ENCODE results near the gene EPHB4. TPM values are rescaled to one million over a fixed set of nuclear protein-coding genes. Genes with fewer than 3 reads are reported as not detected.

EPHB4 gene
- total RNA-seq, 1 experiment from 2014 or later = 120 TPM

DNA sequence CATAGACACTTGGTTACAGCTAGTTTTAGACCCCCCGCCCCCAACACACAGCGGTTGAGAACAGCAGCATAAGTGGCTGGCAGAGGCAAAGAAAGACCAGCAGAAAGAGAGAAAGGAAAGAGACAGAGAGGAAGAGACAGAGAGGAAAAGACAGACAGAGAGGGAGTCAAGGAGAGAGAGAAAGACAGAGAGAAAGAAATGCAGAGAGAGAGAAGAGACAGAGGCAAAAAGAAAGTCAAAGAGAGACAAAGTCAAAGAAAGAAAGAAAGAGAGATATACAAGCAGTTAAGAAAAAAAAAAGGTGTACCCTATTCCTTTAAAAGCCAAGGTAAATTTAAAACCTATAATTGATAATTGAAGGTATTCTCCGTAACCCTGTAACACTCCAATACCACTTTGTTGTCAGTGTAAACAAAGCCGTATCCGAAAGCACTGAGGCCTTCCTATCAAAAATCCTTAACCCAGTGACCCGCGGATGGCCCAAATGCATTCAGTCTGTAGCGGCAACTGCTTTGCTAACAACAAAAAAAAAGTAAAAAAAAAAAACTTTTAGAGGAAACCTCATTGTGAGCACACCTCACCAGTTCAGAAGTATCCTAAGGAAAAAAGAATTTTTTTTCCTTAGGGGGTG lies 13.3 kb upstream of the EPHB4 start:
- H3K4me1 Mint-ChIP-seq = peaks cover 36% of the 10 kb centered on the region
- no peak for TF ChIP-seq JUN (CRISPR knock-in tag; IDR thresholded peaks at IDR 0.05)
- TF ChIP-seq, protein P1, sequence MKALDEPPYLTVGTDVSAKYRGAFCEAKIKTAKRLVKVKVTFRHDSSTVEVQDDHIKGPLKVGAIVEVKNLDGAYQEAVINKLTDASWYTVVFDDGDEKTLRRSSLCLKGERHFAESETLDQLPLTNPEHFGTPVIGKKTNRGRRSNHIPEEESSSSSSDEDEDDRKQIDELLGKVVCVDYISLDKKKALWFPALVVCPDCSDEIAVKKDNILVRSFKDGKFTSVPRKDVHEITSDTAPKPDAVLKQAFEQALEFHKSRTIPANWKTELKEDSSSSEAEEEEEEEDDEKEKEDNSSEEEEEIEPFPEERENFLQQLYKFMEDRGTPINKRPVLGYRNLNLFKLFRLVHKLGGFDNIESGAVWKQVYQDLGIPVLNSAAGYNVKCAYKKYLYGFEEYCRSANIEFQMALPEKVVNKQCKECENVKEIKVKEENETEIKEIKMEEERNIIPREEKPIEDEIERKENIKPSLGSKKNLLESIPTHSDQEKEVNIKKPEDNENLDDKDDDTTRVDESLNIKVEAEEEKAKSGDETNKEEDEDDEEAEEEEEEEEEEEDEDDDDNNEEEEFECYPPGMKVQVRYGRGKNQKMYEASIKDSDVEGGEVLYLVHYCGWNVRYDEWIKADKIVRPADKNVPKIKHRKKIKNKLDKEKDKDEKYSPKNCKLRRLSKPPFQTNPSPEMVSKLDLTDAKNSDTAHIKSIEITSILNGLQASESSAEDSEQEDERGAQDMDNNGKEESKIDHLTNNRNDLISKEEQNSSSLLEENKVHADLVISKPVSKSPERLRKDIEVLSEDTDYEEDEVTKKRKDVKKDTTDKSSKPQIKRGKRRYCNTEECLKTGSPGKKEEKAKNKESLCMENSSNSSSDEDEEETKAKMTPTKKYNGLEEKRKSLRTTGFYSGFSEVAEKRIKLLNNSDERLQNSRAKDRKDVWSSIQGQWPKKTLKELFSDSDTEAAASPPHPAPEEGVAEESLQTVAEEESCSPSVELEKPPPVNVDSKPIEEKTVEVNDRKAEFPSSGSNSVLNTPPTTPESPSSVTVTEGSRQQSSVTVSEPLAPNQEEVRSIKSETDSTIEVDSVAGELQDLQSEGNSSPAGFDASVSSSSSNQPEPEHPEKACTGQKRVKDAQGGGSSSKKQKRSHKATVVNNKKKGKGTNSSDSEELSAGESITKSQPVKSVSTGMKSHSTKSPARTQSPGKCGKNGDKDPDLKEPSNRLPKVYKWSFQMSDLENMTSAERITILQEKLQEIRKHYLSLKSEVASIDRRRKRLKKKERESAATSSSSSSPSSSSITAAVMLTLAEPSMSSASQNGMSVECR (CRISPR knock-in tag; IDR thresholded peaks at IDR 0.05; ENCODE audit: borderline replicate concordance) = no peak
- TF ChIP-seq, protein P2, sequence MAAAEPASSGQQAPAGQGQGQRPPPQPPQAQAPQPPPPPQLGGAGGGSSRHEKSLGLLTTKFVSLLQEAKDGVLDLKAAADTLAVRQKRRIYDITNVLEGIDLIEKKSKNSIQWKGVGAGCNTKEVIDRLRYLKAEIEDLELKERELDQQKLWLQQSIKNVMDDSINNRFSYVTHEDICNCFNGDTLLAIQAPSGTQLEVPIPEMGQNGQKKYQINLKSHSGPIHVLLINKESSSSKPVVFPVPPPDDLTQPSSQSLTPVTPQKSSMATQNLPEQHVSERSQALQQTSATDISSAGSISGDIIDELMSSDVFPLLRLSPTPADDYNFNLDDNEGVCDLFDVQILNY (CRISPR knock-in tag; IDR thresholded peaks at IDR 0.05) = no peak
- TF ChIP-seq, protein P3, sequence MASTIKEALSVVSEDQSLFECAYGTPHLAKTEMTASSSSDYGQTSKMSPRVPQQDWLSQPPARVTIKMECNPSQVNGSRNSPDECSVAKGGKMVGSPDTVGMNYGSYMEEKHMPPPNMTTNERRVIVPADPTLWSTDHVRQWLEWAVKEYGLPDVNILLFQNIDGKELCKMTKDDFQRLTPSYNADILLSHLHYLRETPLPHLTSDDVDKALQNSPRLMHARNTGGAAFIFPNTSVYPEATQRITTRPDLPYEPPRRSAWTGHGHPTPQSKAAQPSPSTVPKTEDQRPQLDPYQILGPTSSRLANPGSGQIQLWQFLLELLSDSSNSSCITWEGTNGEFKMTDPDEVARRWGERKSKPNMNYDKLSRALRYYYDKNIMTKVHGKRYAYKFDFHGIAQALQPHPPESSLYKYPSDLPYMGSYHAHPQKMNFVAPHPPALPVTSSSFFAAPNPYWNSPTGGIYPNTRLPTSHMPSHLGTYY (CRISPR knock-in tag; IDR thresholded peaks at IDR 0.05) = no peak
- TF ChIP-seq HMGA2 (CRISPR knock-in tag; IDR thresholded peaks at IDR 0.05) = no peak
- no peak for TF ChIP-seq ZBTB21 (CRISPR knock-in tag; IDR thresholded peaks at IDR 0.05; ENCODE audit: borderline replicate concordance)
- TF ChIP-seq, protein P4, sequence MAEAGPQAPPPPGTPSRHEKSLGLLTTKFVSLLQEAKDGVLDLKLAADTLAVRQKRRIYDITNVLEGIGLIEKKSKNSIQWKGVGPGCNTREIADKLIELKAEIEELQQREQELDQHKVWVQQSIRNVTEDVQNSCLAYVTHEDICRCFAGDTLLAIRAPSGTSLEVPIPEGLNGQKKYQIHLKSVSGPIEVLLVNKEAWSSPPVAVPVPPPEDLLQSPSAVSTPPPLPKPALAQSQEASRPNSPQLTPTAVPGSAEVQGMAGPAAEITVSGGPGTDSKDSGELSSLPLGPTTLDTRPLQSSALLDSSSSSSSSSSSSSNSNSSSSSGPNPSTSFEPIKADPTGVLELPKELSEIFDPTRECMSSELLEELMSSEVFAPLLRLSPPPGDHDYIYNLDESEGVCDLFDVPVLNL (CRISPR knock-in tag; IDR thresholded peaks at IDR 0.05; ENCODE audit: borderline replicate concordance, low read depth) = no peak
- no peak for TF ChIP-seq TEAD4 (CRISPR knock-in tag; IDR thresholded peaks at IDR 0.05)
- no peak for TF ChIP-seq GRHL2 (CRISPR knock-in tag; IDR thresholded peaks at IDR 0.05; ENCODE audit: insufficient replicate concordance, severe bottlenecking)
- TF ChIP-seq, protein P5, sequence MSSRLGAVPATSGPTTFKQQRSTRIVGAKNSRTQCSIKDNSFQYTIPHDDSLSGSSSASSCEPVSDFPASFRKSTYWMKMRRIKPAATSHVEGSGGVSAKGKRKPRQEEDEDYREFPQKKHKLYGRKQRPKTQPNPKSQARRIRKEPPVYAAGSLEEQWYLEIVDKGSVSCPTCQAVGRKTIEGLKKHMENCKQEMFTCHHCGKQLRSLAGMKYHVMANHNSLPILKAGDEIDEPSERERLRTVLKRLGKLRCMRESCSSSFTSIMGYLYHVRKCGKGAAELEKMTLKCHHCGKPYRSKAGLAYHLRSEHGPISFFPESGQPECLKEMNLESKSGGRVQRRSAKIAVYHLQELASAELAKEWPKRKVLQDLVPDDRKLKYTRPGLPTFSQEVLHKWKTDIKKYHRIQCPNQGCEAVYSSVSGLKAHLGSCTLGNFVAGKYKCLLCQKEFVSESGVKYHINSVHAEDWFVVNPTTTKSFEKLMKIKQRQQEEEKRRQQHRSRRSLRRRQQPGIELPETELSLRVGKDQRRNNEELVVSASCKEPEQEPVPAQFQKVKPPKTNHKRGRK (CRISPR knock-in tag; IDR thresholded peaks at IDR 0.05; ENCODE audit: borderline replicate concordance) = no peak
- TF ChIP-seq FOXK1 (CRISPR knock-in tag; IDR thresholded peaks at IDR 0.05) = no peak
- no peak for TF ChIP-seq SMAD3 (CRISPR knock-in tag; IDR thresholded peaks at IDR 0.05; ENCODE audit: borderline replicate concordance)
- TF ChIP-seq NFE2L1 (CRISPR knock-in tag; IDR thresholded peaks at IDR 0.05) = no peak
- no peak for TF ChIP-seq CREM (CRISPR knock-in tag; IDR thresholded peaks at IDR 0.05)
- no peak for TF ChIP-seq SP1 (CRISPR knock-in tag; conservative IDR thresholded peaks at IDR 0.05)
- TF ChIP-seq CREB1 (CRISPR knock-in tag; IDR thresholded peaks at IDR 0.05) = no peak
- TF ChIP-seq EMX1 (CRISPR knock-in tag; IDR thresholded peaks at IDR 0.05) = no peak
- TF ChIP-seq, protein P6, sequence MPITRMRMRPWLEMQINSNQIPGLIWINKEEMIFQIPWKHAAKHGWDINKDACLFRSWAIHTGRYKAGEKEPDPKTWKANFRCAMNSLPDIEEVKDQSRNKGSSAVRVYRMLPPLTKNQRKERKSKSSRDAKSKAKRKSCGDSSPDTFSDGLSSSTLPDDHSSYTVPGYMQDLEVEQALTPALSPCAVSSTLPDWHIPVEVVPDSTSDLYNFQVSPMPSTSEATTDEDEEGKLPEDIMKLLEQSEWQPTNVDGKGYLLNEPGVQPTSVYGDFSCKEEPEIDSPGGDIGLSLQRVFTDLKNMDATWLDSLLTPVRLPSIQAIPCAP (CRISPR knock-in tag; IDR thresholded peaks at IDR 0.05) = no peak
- TF ChIP-seq, protein P7, sequence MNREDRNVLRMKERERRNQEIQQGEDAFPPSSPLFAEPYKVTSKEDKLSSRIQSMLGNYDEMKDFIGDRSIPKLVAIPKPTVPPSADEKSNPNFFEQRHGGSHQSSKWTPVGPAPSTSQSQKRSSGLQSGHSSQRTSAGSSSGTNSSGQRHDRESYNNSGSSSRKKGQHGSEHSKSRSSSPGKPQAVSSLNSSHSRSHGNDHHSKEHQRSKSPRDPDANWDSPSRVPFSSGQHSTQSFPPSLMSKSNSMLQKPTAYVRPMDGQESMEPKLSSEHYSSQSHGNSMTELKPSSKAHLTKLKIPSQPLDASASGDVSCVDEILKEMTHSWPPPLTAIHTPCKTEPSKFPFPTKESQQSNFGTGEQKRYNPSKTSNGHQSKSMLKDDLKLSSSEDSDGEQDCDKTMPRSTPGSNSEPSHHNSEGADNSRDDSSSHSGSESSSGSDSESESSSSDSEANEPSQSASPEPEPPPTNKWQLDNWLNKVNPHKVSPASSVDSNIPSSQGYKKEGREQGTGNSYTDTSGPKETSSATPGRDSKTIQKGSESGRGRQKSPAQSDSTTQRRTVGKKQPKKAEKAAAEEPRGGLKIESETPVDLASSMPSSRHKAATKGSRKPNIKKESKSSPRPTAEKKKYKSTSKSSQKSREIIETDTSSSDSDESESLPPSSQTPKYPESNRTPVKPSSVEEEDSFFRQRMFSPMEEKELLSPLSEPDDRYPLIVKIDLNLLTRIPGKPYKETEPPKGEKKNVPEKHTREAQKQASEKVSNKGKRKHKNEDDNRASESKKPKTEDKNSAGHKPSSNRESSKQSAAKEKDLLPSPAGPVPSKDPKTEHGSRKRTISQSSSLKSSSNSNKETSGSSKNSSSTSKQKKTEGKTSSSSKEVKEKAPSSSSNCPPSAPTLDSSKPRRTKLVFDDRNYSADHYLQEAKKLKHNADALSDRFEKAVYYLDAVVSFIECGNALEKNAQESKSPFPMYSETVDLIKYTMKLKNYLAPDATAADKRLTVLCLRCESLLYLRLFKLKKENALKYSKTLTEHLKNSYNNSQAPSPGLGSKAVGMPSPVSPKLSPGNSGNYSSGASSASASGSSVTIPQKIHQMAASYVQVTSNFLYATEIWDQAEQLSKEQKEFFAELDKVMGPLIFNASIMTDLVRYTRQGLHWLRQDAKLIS (CRISPR knock-in tag; IDR thresholded peaks at IDR 0.05; ENCODE audit: borderline replicate concordance) = no peak
- H3K9me3 Mint-ChIP-seq = no peaks in the 10 kb centered on the region
- H3K36me3 Mint-ChIP-seq = no peaks in the 10 kb centered on the region
- ChIA-PET POLR2A (no interaction called here), CTCF (no interaction called here)
- H3K27me3 Mint-ChIP-seq (ENCODE audit: low read depth) = no peaks in the 10 kb centered on the region
- H3K4me3 Mint-ChIP-seq = peak overlapping the region; percentile 10; the same call in 1 of the 2 replicates
- peak overlapping the region; percentile 75 for H3K27ac Mint-ChIP-seq
- DNase-seq (ENCODE audit: low spot score) = no peak
- ATAC-seq = no peak
